Adrenal gland (tissue), 5 donors: ENCODE data around the gene METAP1.

ENCODE experiments used
- CTCF ChIP-seq, 6 experiments: fragments of 450-650 bp in 4 of 6; fragments of 200-600 bp in 2 of 6; sonication (generic) in 1 of 6; IDR thresholded peaks; 1 replicate in 5 of 6; 2 replicates in 1 of 6; pipeline versions ENCODE4 v1.5.1 to v1.8.0; 2016 to 2021; ENCODE audit warnings: antibody characterized with exemption in 6 of 6, mild to moderate bottlenecking in 2 of 6, moderate library complexity in 1 of 6
- POLR2A ChIP-seq, 2 donors: fragments of 450-650 bp; IDR thresholded peaks; one replicate each; pipeline ENCODE4 v1.6.1; 2017; ENCODE audit warnings: antibody characterized with exemption in 2 of 2, mild to moderate bottlenecking in 2 of 2, moderate library complexity in 1 of 2
- donor health status: DM: no; HTN: no; CAD: no.

DNA sequence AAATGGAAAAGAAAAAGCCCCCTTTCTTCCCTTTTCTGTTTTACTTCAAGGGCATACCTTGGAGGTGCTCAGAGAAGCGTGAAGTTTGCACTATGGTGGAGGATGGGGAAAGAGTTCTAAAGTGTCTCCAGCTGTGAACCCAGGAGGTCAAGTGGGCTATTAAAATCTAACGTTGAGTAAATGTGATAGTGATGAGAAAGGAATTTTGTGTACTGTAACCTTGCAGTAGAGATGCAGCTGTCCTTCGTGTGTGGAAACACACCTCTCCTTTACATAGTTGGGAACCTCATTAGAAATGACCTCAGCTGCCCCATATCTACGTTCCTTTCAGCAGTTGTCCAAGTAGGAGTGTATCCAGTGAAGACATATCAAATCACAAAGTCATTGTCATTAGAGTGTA is 66.6 kb downstream of the METAP1 start:
- TF ChIP-seq CTCF (IDR thresholded peaks at IDR 0.05) = no peak
- TF ChIP-seq POLR2A (IDR thresholded peaks at IDR 0.05) = no peak
